DOHH2 (cell line): ENCODE results near the gene UBE2L5.

ENCODE experiments used
- H3F3A ChIP-seq: fragments of 200-600 bp; sonication (generic), shearing (Covaris generic); 2 replicates; pipeline ENCODE4 v1.6.0; 2016; ENCODE audit warnings: antibody characterized with exemption, mild to moderate bottlenecking; ENCODE audit not compliant: control insufficient read depth, insufficient read depth
- H3K27ac ChIP-seq: fragments of 200-600 bp; sonication (generic); 2 replicates; pipeline ENCODE4 v1.5.1; 2014; ENCODE audit warnings: low read depth, mild to moderate bottlenecking, low read length, moderate library complexity
- H3K27me3 ChIP-seq: fragments of 200-600 bp; sonication (generic); 2 replicates; pipeline ENCODE4 v1.6.1; 2014; ENCODE audit warnings: mild to moderate bottlenecking, low read length, mixed read lengths; ENCODE audit not compliant: control insufficient read depth
- H3K36me3 ChIP-seq: fragments of 200-600 bp; sonication (generic); 2 replicates; pipeline ENCODE4 v1.6.1; 2014; ENCODE audit warnings: mild to moderate bottlenecking, low read length, moderate library complexity, mixed read lengths; ENCODE audit not compliant: control insufficient read depth
- H3K4me1 ChIP-seq: fragments of 200-600 bp; sonication (generic); 2 replicates; pipeline ENCODE4 v1.6.1; 2014; ENCODE audit warnings: mild to moderate bottlenecking, low read length, mixed read lengths; ENCODE audit not compliant: control insufficient read depth
- H3K4me2 ChIP-seq: fragments of 200-600 bp; sonication (generic); 2 replicates; pipeline ENCODE4 v1.6.0; 2014; ENCODE audit warnings: mild to moderate bottlenecking, low read length, moderate library complexity
- H3K4me3 ChIP-seq: fragments of 200-600 bp; sonication (generic); 2 replicates; pipeline ENCODE4 v1.5.1; 2014; ENCODE audit warnings: mild to moderate bottlenecking, low read length, mixed read lengths
- H3K79me2 ChIP-seq: fragments of 200-600 bp; sonication (generic); 2 replicates; pipeline ENCODE4 v1.6.1; 2014; ENCODE audit warnings: mild to moderate bottlenecking, low read length, mixed read lengths; ENCODE audit not compliant: control insufficient read depth
- H3K9me2 ChIP-seq: fragments of 200-600 bp; sonication (generic); replicated peaks from 2 replicates; pipeline ENCODE4 v1.6.1; 2014; ENCODE audit warnings: mild to moderate bottlenecking, low read length, mixed read lengths; ENCODE audit not compliant: control insufficient read depth
- H3K9me3 ChIP-seq: fragments of 200-600 bp; sonication (generic); 2 replicates; pipeline ENCODE4 v1.6.1; 2014; ENCODE audit warnings: antibody characterized with exemption, low read length, mixed read lengths; ENCODE audit not compliant: control insufficient read depth, insufficient read depth
- H4K20me1 ChIP-seq: fragments of 200-600 bp; sonication (generic); 2 replicates; pipeline ENCODE4 v1.6.0; 2014; ENCODE audit warnings: low read depth, mild to moderate bottlenecking, antibody characterized with exemption, low read length, moderate library complexity; ENCODE audit not compliant: control insufficient read depth, insufficient read depth
- EZH2phosphoT487 ChIP-seq: fragments of 200-600 bp; sonication (generic); IDR thresholded peaks from 2 replicates; pipeline ENCODE4 v1.6.1; 2017; ENCODE audit warnings: borderline replicate concordance, mild to moderate bottlenecking, antibody characterized with exemption, low read length, moderate library complexity, mixed read lengths
- TF ChIP-seq, protein P1 (sequence below): fragments of 200-600 bp; sonication (generic); IDR thresholded peaks from one replicate; pipeline ENCODE4 v1.5.1; 2014; ENCODE audit warnings: antibody characterized with exemption, mild to moderate bottlenecking, low read depth, low read length; ENCODE audit not compliant: poor library complexity, severe bottlenecking

The UBE2L5 gene

DNA sequence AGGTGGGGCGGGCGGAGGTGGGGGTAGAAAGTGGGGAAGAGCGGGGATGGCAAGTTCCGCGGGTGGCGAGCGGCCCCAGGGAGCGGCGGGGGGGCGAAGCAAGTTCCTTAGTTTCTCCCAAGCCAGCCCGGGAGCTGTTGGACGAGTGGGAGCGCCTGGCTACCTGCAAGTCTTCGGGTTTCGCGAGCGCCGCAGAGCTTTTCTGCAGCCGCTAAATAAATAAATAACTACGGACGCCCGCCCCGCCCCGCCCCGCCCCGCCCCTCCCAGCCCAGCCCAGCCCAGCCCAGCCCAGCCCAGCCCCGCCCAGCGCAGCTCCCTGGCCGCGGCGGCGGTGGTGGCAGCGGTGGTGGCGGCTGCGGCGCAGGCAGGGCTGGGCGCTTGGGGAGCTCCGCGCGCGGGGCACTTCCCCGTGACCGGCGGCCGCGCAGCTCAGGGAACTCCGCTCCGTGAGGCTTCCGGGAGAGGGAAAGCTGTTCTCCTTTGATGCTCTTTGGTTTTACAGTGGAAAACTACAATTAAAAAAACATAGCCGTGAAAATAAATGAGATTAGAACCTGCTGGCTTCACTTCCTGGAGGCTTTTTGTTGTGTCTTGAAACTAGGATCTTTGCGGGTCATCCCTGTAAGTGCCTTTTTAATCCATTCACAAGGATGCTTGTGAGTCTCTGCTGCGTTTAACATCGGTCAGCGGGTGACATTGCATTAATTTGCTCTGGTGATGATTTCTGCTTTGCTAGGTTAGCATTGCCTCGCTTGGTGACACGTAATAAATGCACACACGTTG is at the start of gene UBE2L5:
UBE2L5 (plus strand) TSS at position 440 of the 786 bp plus-strand sequence. CDS start 5,498 bp downstream, outside the sequence.
- Histone ChIP-seq H3K27me3 (no peaks in the 10 kb centered on the region), H3K4me3 (peak within 1 kb of the TSS; percentile 94), H3K4me1 (peaks cover 77% of the 10 kb centered on the region), H3K79me2 (peaks cover 69% of the 10 kb centered on the region), H3F3A (peaks cover 45% of the 10 kb centered on the region), H3K4me2 (peak within 1 kb of the TSS; percentile 81), H3K27ac (peak within 1 kb of the TSS; percentile 99), H3K9me3 (no peaks in the 10 kb centered on the region), H3K9me2 (no peaks in the 10 kb centered on the region), H3K36me3 (peaks cover 31% of the 10 kb centered on the region), H4K20me1 (no peaks in the 10 kb centered on the region)
- no peak for TF ChIP-seq EZH2phosphoT487
- TF ChIP-seq, protein P1, sequence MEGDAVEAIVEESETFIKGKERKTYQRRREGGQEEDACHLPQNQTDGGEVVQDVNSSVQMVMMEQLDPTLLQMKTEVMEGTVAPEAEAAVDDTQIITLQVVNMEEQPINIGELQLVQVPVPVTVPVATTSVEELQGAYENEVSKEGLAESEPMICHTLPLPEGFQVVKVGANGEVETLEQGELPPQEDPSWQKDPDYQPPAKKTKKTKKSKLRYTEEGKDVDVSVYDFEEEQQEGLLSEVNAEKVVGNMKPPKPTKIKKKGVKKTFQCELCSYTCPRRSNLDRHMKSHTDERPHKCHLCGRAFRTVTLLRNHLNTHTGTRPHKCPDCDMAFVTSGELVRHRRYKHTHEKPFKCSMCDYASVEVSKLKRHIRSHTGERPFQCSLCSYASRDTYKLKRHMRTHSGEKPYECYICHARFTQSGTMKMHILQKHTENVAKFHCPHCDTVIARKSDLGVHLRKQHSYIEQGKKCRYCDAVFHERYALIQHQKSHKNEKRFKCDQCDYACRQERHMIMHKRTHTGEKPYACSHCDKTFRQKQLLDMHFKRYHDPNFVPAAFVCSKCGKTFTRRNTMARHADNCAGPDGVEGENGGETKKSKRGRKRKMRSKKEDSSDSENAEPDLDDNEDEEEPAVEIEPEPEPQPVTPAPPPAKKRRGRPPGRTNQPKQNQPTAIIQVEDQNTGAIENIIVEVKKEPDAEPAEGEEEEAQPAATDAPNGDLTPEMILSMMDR: no peak

DNA sequence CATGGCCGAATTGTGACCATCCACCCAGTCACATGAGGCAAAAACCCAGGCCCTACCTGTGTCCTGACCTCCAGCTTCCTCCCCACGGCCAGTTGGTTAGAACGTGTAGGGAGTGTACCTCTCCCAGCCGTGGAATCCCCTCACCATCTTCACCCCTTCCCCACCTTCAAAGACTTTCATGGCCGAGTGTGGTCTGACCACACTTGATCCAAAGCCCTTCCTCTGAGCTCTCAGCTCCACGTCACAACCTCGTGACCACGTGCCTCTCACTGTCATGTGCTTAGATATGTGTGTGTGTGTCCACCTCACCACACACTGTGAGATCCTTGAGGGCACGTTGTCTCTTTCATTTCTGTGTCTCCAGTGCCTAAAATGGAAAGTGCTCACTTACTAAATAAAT is 48.6 kb upstream of the UBE2L5 start:
- Histone ChIP-seq H3K79me2 (peaks cover 63% of the 10 kb centered on the region), H3K36me3 (peaks cover 65% of the 10 kb centered on the region), H3K27ac (peak overlapping the region; percentile 97), H3K27me3 (no peaks in the 10 kb centered on the region), H3K4me3 (peak overlapping the region; percentile 83), H3K4me2 (peak overlapping the region; percentile 98), H4K20me1 (no peaks in the 10 kb centered on the region), H3F3A (peaks cover 53% of the 10 kb centered on the region), H3K9me3 (no peaks in the 10 kb centered on the region), H3K4me1 (peaks cover 96% of the 10 kb centered on the region), H3K9me2 (no peaks in the 10 kb centered on the region)
- TF ChIP-seq, protein P1: no peak
- no peak for TF ChIP-seq EZH2phosphoT487

DNA sequence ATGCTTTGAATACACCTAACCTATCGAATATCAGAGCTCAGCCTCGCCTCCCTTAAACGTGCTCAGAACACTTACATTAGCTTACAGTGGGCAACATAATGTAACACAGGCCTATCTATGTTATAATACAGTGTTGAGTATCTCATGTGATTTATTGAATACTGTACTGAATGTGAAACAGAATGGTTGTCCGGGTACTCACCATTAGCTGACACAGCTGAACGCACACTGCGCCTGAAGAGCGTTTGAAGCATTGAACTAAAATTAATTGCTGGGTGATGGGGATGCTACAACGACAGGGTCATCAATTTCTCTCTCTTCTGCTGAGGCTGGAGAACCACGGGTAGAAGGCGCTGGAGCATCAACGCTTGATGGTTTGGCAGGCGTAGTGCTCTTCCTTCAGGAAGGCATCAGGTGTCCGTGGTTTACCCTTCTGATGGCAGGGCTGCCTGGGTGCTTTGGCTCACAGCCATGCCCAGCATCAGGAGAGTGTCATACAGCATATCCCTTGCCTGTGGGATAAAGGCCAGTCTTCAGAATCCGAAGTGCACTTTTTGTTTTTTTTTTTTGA is 46.9 kb upstream of the UBE2L5 start:
- Histone ChIP-seq H3K9me2 (no peaks in the 10 kb centered on the region), H3K4me1 (peaks cover 93% of the 10 kb centered on the region), H4K20me1 (no peaks in the 10 kb centered on the region), H3K79me2 (peaks cover 48% of the 10 kb centered on the region), H3K4me3 (peak overlapping the region; percentile 83), H3K27me3 (no peaks in the 10 kb centered on the region), H3K9me3 (no peaks in the 10 kb centered on the region), H3K36me3 (peaks cover 50% of the 10 kb centered on the region), H3K27ac (peak overlapping the region; percentile 97), H3F3A (peaks cover 47% of the 10 kb centered on the region), H3K4me2 (peak overlapping the region; percentile 98)
- TF ChIP-seq EZH2phosphoT487: no peak
- TF ChIP-seq, protein P1: no peak
